Chondrocyte (in vitro differentiated cells): ENCODE data around the gene PHOSPHO2. TPM values are rescaled to one million over a fixed set of nuclear protein-coding genes. Genes with fewer than 3 reads are reported as not detected.

ENCODE experiments used
- DNase-seq: peaks from one replicate; pipeline ENCODE4 v3.0.0; 2021; ENCODE audit warnings: mixed read lengths, low spot score
- H3K27ac Mint-ChIP-seq: one replicate; pipeline ENCODE4 v1.8.0; 2021; ENCODE audit warnings: mild to moderate bottlenecking, moderate library complexity, mixed read lengths; ENCODE audit not compliant: unreplicated experiment
- H3K27me3 Mint-ChIP-seq: 2 replicates; pipeline ENCODE4 v1.8.0; 2021; ENCODE audit warnings: low read depth, mixed read lengths
- H3K36me3 Mint-ChIP-seq: 2 replicates; pipeline ENCODE4 v1.8.0; 2021; ENCODE audit warnings: low read depth, mixed read lengths
- H3K4me1 Mint-ChIP-seq: 2 replicates; pipeline ENCODE4 v1.8.0; 2021; ENCODE audit warnings: low read depth, mild to moderate bottlenecking, mixed read lengths
- H3K4me3 Mint-ChIP-seq: one replicate; pipeline ENCODE4 v1.8.0; 2021; ENCODE audit warnings: mild to moderate bottlenecking, moderate library complexity, mixed read lengths; ENCODE audit not compliant: unreplicated experiment
- H3K9me3 Mint-ChIP-seq: 2 replicates; pipeline ENCODE4 v1.8.0; 2021; ENCODE audit warnings: low read depth, mixed read lengths
- CTCF ChIP-seq: fragments of 200-600 bp; sonication (generic); IDR thresholded peaks from 2 replicates; pipeline ENCODE4 v1.5.0; 2021; ENCODE audit warnings: antibody characterized with exemption, mild to moderate bottlenecking, moderate library complexity
- total RNA-seq: library from RNA; stranded (reverse); gene quantifications from 3 replicates; pipeline ENCODE4 v1.2.1, GENCODE V29; 2021

Gene PHOSPHO2
- total RNA-seq, 1 donor from 2014 or later, result 3.3 TPM

GRCh38 chr2:169727065-169727464 is 32.8 kb downstream of the PHOSPHO2 start:
- DNase-seq, result no peak
- no peaks in the 10 kb centered on the region for H3K27me3 Mint-ChIP-seq
- TF ChIP-seq CTCF, result no peak
- H3K36me3 Mint-ChIP-seq, result no peaks in the 10 kb centered on the region
- no peak overlapping the region for H3K4me3 Mint-ChIP-seq
- H3K4me1 Mint-ChIP-seq, result peaks cover 4% of the 10 kb centered on the region
- no peak overlapping the region for H3K27ac Mint-ChIP-seq
- no peaks in the 10 kb centered on the region for H3K9me3 Mint-ChIP-seq

- no peak for DNase-seq
- TF ChIP-seq CTCF, result no peak
- Mint-ChIP-seq H3K27ac (no peak overlapping the region), H3K9me3 (no peaks in the 10 kb centered on the region), H3K4me3 (no peak overlapping the region), H3K36me3 (no peaks in the 10 kb centered on the region), H3K27me3 (no peaks in the 10 kb centered on the region), H3K4me1 (peaks cover 9% of the 10 kb centered on the region)
These were observed 35.0 kb downstream of the PHOSPHO2 start for GRCh38 chr2:169729274-169729605.

GRCh38 chr2:169732075-169732474 is 37.8 kb downstream of the PHOSPHO2 start:
- no peak for DNase-seq
- Mint-ChIP-seq H3K27ac (no peak overlapping the region), H3K4me3 (no peak overlapping the region)

GRCh38 chr2:169732583-169733358 is 38.5 kb downstream of the PHOSPHO2 start:
- DNase-seq, result no peak
- H3K27ac Mint-ChIP-seq, result no peak overlapping the region

More at GRCh38 chr2:169732075-169732474, 37.8 kb downstream of the PHOSPHO2 start:
- no peak for TF ChIP-seq CTCF
- H3K27me3 Mint-ChIP-seq, result no peaks in the 10 kb centered on the region
- H3K4me1 Mint-ChIP-seq, result peaks cover 33% of the 10 kb centered on the region
- no peaks in the 10 kb centered on the region for H3K36me3 Mint-ChIP-seq
- no peaks in the 10 kb centered on the region for H3K9me3 Mint-ChIP-seq

More at GRCh38 chr2:169732583-169733358, 38.5 kb downstream of the PHOSPHO2 start:
- H3K36me3 Mint-ChIP-seq, result no peaks in the 10 kb centered on the region
- peaks cover 38% of the 10 kb centered on the region for H3K4me1 Mint-ChIP-seq
- H3K4me3 Mint-ChIP-seq, result peak overlapping the region; percentile 81
- no peaks in the 10 kb centered on the region for H3K27me3 Mint-ChIP-seq
- TF ChIP-seq CTCF, result no peak
- H3K9me3 Mint-ChIP-seq, result no peaks in the 10 kb centered on the region
